Measurements from ENCODE around the gene TUBB4A. TPM values are rescaled to one million over a fixed set of nuclear protein-coding genes. Genes with fewer than 3 reads are reported as not detected.

The TUBB4A gene
- total RNA-seq, 4 donors from 2014 or later, result 1.7 to 2.5 (median 2.0) TPM

GRCh38 chr19:6460099-6460884, 41.8 kb downstream of the TUBB4A start:
- Histone ChIP-seq H3K27ac (peak overlapping the region; percentile 78 to 81 (median 80)), H3K36me3 (peaks cover 0 to 11% of the 10 kb centered on the region in 2 donors), H3K4me1 (peaks cover 5 to 14% of the 10 kb centered on the region in 2 donors), H3K4me3 (peak overlapping the region; percentile 64 to 82 (median 71)), H3K9me3 (no peaks in the 10 kb centered on the region), H3K27me3 (peaks cover 18 to 23% (median 21%) of the 10 kb centered on the region in 3 donors)
- TF ChIP-seq POLR2A (IDR thresholded peaks at IDR 0.05) (no peak), CTCF (IDR thresholded peaks at IDR 0.05 in 4 of 5, conservative IDR thresholded peaks at IDR 0.05 in 1 of 5) (peak in 4 of 5 experiments; percentile 58 to 79 (median 74))
- intact Hi-C loops (cut with DNase I; ENCODE audit: low total_unique reads) (loop anchor here (1.0 kb wide), 2 partner anchors 35 to 99 kb away; partner anchors contain the start of gene CLPP), in situ Hi-C loops (cut with MboI; ENCODE audit: low sequenced_read_pairs in 4 of 4) (no loop called here)
- peak; percentile 90 to 94 for DNase-seq
- peak; percentile 94 to 95 for ATAC-seq

GRCh38 chr19:6459262-6460098, 42.6 kb downstream of the TUBB4A start, which contains the start of gene SLC25A23:
SLC25A23 (minus strand) TSS chr19:6459792; CDS start chr19:6459628, 164 bp downstream.
- Histone ChIP-seq H3K36me3 (peaks cover 0 to 19% of the 10 kb centered on the region in 2 donors), H3K9me3 (no peaks in the 10 kb centered on the region), H3K4me3 (peak within 1 kb of the TSS; percentile 64 to 82 (median 71)), H3K27me3 (peaks cover 10 to 15% (median 14%) of the 10 kb centered on the region in 3 donors), H3K4me1 (peaks cover 5 to 14% of the 10 kb centered on the region in 2 donors), H3K27ac (peak within 1 kb of the TSS; percentile 78 to 81 (median 80))
- peak; percentile 56 to 73 for ATAC-seq
- in situ Hi-C loops (cut with MboI; ENCODE audit: low sequenced_read_pairs in 4 of 4) (no loop called here), intact Hi-C loops (cut with DNase I; ENCODE audit: low total_unique reads) (loop anchor here (1.0 to 10.0 kb wide), 4 partner anchors 34 to 275 kb away; partner anchors contain the start of genes CLPP, GPR108, TNFSF9 and TRIP10)
- peak in 1 of 2 donors; percentile 37 for DNase-seq
- TF ChIP-seq POLR2A (IDR thresholded peaks at IDR 0.05) (peak; percentile 21 to 28), CTCF (IDR thresholded peaks at IDR 0.05 in 4 of 5, conservative IDR thresholded peaks at IDR 0.05 in 1 of 5) (no peak)

GRCh38 chr19:6458695-6459261, 43.3 kb downstream of the TUBB4A start:
- no peaks in the 10 kb centered on the region for H3K9me3 ChIP-seq

More at GRCh38 chr19:6458695-6459261, 43.3 kb downstream of the TUBB4A start:
- Histone ChIP-seq H3K27ac (peak overlapping the region; percentile 78 to 81 (median 80)), H3K27me3 (peaks cover 3 to 8% (median 7%) of the 10 kb centered on the region in 3 donors), H3K36me3 (peaks cover 5 to 26% of the 10 kb centered on the region in 2 donors), H3K4me1 (peaks cover 5 to 14% of the 10 kb centered on the region in 2 donors), H3K4me3 (peak overlapping the region; percentile 64 to 82 (median 71))
- TF ChIP-seq CTCF (IDR thresholded peaks at IDR 0.05 in 4 of 5, conservative IDR thresholded peaks at IDR 0.05 in 1 of 5), result no peak
- no peak for TF ChIP-seq POLR2A (IDR thresholded peaks at IDR 0.05)
- ATAC-seq, result no peak
- intact Hi-C loops (cut with DNase I; ENCODE audit: low total_unique reads) (loop anchor here (5.0 to 10.0 kb wide), 2 partner anchors 74 to 276 kb away; partner anchors contain the start of genes GPR108, TNFSF9 and TRIP10), in situ Hi-C loops (cut with MboI; ENCODE audit: low sequenced_read_pairs in 4 of 4) (no loop called here)
- DNase-seq, result no peak

All from gastrocnemius medialis (tissue), 4 donors.